ENCODE data around the gene FADS2. TPM values are rescaled to one million over a fixed set of nuclear protein-coding genes. Genes with fewer than 3 reads are reported as not detected.

FADS2 gene
- total and polyA plus RNA-seq, 2 of the 13 experiments (the other 11 are each of a cell fraction or from before 2014, with no cell fraction given) = 90.1 to 124 TPM

- no peak for TF ChIP-seq DDIT3 (CRISPR knock-in tag; IDR thresholded peaks at IDR 0.05)
- no peak for TF ChIP-seq YY1 (IDR thresholded peaks at IDR 0.05; ENCODE audit: insufficient read depth, insufficient replicate concordance, low read depth, low read length)
- no peak for TF ChIP-seq TRAFD1 (CRISPR knock-in tag; IDR thresholded peaks at IDR 0.05; ENCODE audit: borderline replicate concordance)
- peak; percentile 26; the same call in 1 of the 2 replicates for TF ChIP-seq ZNF276 (CRISPR knock-in tag; IDR thresholded peaks at IDR 0.05; ENCODE audit: low read depth)
- TF ChIP-seq ZNF3 (CRISPR knock-in tag; IDR thresholded peaks at IDR 0.05) = no peak
- peak; percentile 25; the same call in 1 of the 2 replicates for TF ChIP-seq MED1 (CRISPR knock-in tag; IDR thresholded peaks at IDR 0.05)
- no peak for TF ChIP-seq ZNF646 (CRISPR knock-in tag; IDR thresholded peaks at IDR 0.05)
- no peak for TF ChIP-seq PRPF4 (IDR thresholded peaks at IDR 0.05; ENCODE audit: low read depth, low read length, poor library complexity, severe bottlenecking)
- TF ChIP-seq HMGXB4 (CRISPR knock-in tag; IDR thresholded peaks at IDR 0.05; ENCODE audit: borderline replicate concordance in 1 of 2, low read depth in 1 of 2) = peak in 1 of 2 experiments; percentile 63; a peak in 2 of 4 replicates
- no peak for TF ChIP-seq MTF1 (CRISPR knock-in tag; IDR thresholded peaks at IDR 0.05)
- no peak for TF ChIP-seq DR1 (CRISPR knock-in tag; IDR thresholded peaks at IDR 0.05)
- TF ChIP-seq PATZ1 (CRISPR knock-in tag; IDR thresholded peaks at IDR 0.05) = peak; percentile 81
- TF ChIP-seq ZNF713 (CRISPR knock-in tag; IDR thresholded peaks at IDR 0.05) = no peak
- TF ChIP-seq ZKSCAN8 (CRISPR knock-in tag; IDR thresholded peaks at IDR 0.05; ENCODE audit: borderline replicate concordance) = no peak
These were observed 76.5 kb downstream of the FADS2 start (continued) for GRCh38 chr11:61904539-61905048.

All from HepG2 (cell line).